A549 (cell line): ENCODE data around the gene MS4A6A.

Experiments
- CBX2 ChIP-seq: fragments of 200-600 bp; sonication (generic); IDR thresholded peaks from 2 replicates; pipeline ENCODE4 v1.6.1; 2016; ENCODE audit warnings: low read depth, mild to moderate bottlenecking, borderline replicate concordance
- CTCF ChIP-seq: fragments of >200 bp; sonication (Bioruptor Twin); formaldehyde crosslinking; IDR thresholded peaks from 3 replicates; pipeline ENCODE4 v1.5.1; 2016
- HOXA7 ChIP-seq: fragments of 250-450 bp; sonication (Bioruptor Pico); IDR thresholded peaks from 2 replicates; pipeline ENCODE4 v1.5.0; 2020; ENCODE audit warnings: mild to moderate bottlenecking, moderate library complexity
- JUN ChIP-seq, 2 experiments: fragments of >200 bp; sonication (Bioruptor Twin); formaldehyde crosslinking; IDR thresholded peaks; 2 replicates in 1 of 2; 3 replicates in 1 of 2; pipeline ENCODE4 v1.6.1; 2016 to 2017
- JUNB ChIP-seq: fragments of >200 bp; sonication (Bioruptor Twin); formaldehyde crosslinking; IDR thresholded peaks from 2 replicates; pipeline ENCODE4 v1.6.1; 2016
- KDM5A ChIP-seq: fragments of 200-600 bp; sonication (generic); IDR thresholded peaks from 2 replicates; pipeline ENCODE4 v1.6.1; 2016; ENCODE audit warnings: antibody characterized with exemption, mild to moderate bottlenecking
- MAFK ChIP-seq: fragments of 450-650 bp; IDR thresholded peaks from 2 replicates; pipeline ENCODE4 v1.6.1; 2014; ENCODE audit not compliant: partially characterized antibody
- MAX ChIP-seq: IDR thresholded peaks from 2 replicates; pipeline ENCODE4 v1.6.1; 2012
- NPAS2 ChIP-seq: fragments of 250-450 bp; sonication (Bioruptor Pico); IDR thresholded peaks from 2 replicates; pipeline ENCODE4 v1.8.0; 2022; ENCODE audit warnings: mild to moderate bottlenecking, moderate library complexity, borderline replicate concordance
- POLR2AphosphoS2 ChIP-seq: conservative IDR thresholded peaks from 2 replicates; pipeline ENCODE4 v1.6.1; 2012; ENCODE audit warnings: low read length, improper control_type of control experiment, inconsistent platforms
- RAD21 ChIP-seq, 2 experiments: fragments of >200 bp in 1 of 2; sonication (Bioruptor Twin) in 1 of 2; formaldehyde crosslinking in 1 of 2; IDR thresholded peaks in 1 of 2; conservative IDR thresholded peaks in 1 of 2; 2 replicates in 1 of 2; 3 replicates in 1 of 2; pipeline ENCODE4 v1.6.1; 2012 to 2018; ENCODE audit warnings: inconsistent platforms in 1 of 2
- RARB ChIP-seq: fragments of 250-450 bp; sonication (Bioruptor Pico); IDR thresholded peaks from 2 replicates; pipeline ENCODE4 v1.8.0; 2021; ENCODE audit warnings: mild to moderate bottlenecking, moderate library complexity
- REST ChIP-seq: fragments of 200-600 bp; sonication (generic); IDR thresholded peaks from 2 replicates; pipeline ENCODE4 v1.6.1; 2016; ENCODE audit warnings: antibody characterized with exemption, mild to moderate bottlenecking, moderate library complexity
- SREBF2 ChIP-seq: fragments of 450-650 bp; IDR thresholded peaks from 2 replicates; pipeline ENCODE4 v1.6.1; 2014; ENCODE audit warnings: mild to moderate bottlenecking, moderate library complexity

- TF ChIP-seq CTCF (no peak), MAX (no peak), RAD21 (conservative IDR thresholded peaks at IDR 0.05 in 1 of 2, IDR thresholded peaks at IDR 0.05 in 1 of 2) (no peak), SREBF2 (no peak), POLR2AphosphoS2 (no peak), KDM5A (no peak), JUN (IDR thresholded peaks at IDR 0.05) (no peak), REST (no peak), RARB (CRISPR knock-in tag) (no peak), MAFK (no peak), JUNB (no peak), CBX2 (no peak), HOXA7 (CRISPR knock-in tag) (no peak), NPAS2 (no peak)
Observed at GRCh38 chr11:60159868-60160267, 23.0 kb downstream of the MS4A6A start.
